ENCODE measurements around the gene PSMD3.

Gene PSMD3

GRCh38 chr17:39950871-39951348, 29.7 kb upstream of the PSMD3 start:
- DNase-seq (ENCODE audit: low read depth in 2 of 2) = peak; percentile 32 to 40
- no peak overlapping the region for H3K4me3 ChIP-seq (replicated peaks in 1 of 2; ENCODE audit: low read depth in 2 of 2, low read length in 2 of 2)
- no peak for TF ChIP-seq CTCF (IDR thresholded peaks at IDR 0.05; ENCODE audit: low read depth, low read length)

GRCh38 chr17:39951924-39952679, 28.5 kb upstream of the PSMD3 start:
- TF ChIP-seq CTCF (IDR thresholded peaks at IDR 0.05; ENCODE audit: low read depth, low read length) = no peak
- DNase-seq (ENCODE audit: low read depth in 2 of 2) = no peak
- peak overlapping the region; percentile 27 to 43 for H3K4me3 ChIP-seq (replicated peaks in 1 of 2; ENCODE audit: low read depth in 2 of 2, low read length in 2 of 2)

DNA sequence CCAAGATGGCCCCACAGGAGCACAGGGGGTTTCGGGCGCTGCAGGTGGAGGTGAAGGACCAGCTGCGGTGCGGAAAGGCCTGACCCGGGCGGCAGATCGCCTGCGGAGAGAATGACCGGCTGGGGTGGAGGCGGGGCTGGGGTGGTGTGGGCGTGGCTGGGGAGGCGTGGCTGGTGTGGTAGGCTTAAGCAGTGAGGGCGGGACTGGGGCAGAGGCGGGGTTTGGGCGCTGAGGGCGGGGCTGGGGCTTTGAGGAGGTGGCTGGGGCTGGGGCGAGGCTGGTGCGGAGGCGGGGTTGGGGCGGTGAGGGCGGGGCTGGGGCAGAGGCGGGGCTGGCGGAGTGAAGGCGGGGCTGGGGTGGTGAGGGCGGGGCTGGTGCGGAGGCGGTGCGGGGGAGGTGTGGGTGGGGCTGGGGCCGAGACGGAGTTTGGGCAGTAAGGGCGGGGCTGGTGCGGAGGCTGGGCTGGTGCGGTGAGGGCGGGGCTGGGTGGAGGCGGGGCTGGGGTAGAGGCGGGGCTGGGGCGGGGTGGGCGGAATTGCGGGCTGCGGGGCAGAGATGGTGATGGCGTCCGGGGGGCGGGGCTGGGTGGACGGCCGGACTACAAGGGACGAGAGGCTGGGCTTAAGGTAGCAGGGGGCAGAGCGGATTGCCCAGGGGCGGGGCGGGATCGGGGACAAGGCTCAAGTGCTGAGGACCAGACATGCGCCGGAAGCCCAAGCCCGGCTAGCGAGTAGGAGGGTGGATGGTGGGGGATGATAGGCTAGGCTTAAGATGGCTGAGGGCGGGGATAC, 27.7 kb upstream of the PSMD3 start:
- peak overlapping the region; percentile 37 to 43 for H3K4me3 ChIP-seq (replicated peaks in 1 of 2; ENCODE audit: low read depth in 2 of 2, low read length in 2 of 2)
- TF ChIP-seq CTCF (IDR thresholded peaks at IDR 0.05; ENCODE audit: low read depth, low read length) = no peak
- peak; percentile 95 to 98 for DNase-seq (ENCODE audit: low read depth in 2 of 2)

- H3K4me3 ChIP-seq (replicated peaks in 1 of 2; ENCODE audit: low read depth in 2 of 2, low read length in 2 of 2) = peak overlapping the region; percentile 32 to 37
- no peak for TF ChIP-seq CTCF (IDR thresholded peaks at IDR 0.05; ENCODE audit: low read depth, low read length)
Observed at GRCh38 chr17:39953471-39953888, 27.1 kb upstream of the PSMD3 start.

GRCh38 chr17:39954876-39955275, 25.7 kb upstream of the PSMD3 start:
- no peak overlapping the region for H3K4me3 ChIP-seq (replicated peaks in 1 of 2; ENCODE audit: low read depth in 2 of 2, low read length in 2 of 2)
- no peak for DNase-seq (ENCODE audit: low read depth in 2 of 2)
- TF ChIP-seq CTCF (IDR thresholded peaks at IDR 0.05; ENCODE audit: low read depth, low read length) = no peak

More at GRCh38 chr17:39953471-39953888, 27.1 kb upstream of the PSMD3 start:
- DNase-seq (ENCODE audit: low read depth in 2 of 2) = no peak

DNA sequence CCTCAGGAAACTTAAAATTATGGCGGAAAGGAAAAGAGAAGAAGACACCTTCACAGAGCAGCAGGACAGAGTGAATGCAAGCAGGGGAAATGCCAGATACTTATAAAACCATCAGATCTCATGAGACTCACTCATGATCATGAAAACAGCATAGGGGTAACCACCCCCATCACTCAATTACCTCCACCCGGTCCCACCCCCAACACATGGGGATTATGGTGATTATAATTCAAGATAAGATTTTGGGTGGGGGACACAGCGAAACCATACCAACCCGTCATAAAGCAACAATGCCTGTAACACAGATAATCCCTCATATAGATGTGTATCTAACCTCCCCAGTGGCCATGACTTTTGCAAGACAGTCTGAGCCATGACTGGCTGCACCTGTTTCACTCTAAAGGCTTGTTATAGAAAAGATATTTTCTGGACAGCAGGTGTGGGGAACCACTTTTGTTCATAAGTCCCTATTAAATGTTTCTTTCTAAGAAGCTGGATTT, 24.8 kb upstream of the PSMD3 start:
- no peak for TF ChIP-seq CTCF (IDR thresholded peaks at IDR 0.05; ENCODE audit: low read depth, low read length)
- DNase-seq (ENCODE audit: low read depth in 2 of 2) = no peak
- H3K4me3 ChIP-seq (replicated peaks in 1 of 2; ENCODE audit: low read depth in 2 of 2, low read length in 2 of 2) = no peak overlapping the region
